ENCODE data around the gene CRYZL1. TPM values are rescaled to one million over a fixed set of nuclear protein-coding genes. Genes with fewer than 3 reads are reported as not detected.

CRYZL1 gene
- total RNA-seq (10 to 100 TPM; 14.0 to 37.4 (median 26.4) TPM), polyA plus RNA-seq (10 to 100 TPM; 35.8 to 69.5 (median 39.0) TPM)
- long read RNA-seq, donor 1, transcript CRYZL1-203 (13 exons, 1,482 nt), result major isoform, 18 of 26 reads
- long read RNA-seq, donor 1, partial matches to known transcripts, result 0 of 26 reads
- long read RNA-seq, donor 1, other reads (novel, unspliced or antisense), result 0 of 26 reads
- long read RNA-seq, donor 2, transcript CRYZL1-203 (13 exons, 1,482 nt), result minor isoform, 7 of 35 reads
- long read RNA-seq, donor 2, transcript CRYZL1-219 (2 exons, 1,018 nt), result major isoform, 8 of 35 reads
- long read RNA-seq, donor 2, partial matches to known transcripts, result 14 of 35 reads
- long read RNA-seq, donor 2, other reads (novel, unspliced or antisense), result 0 of 35 reads
- long read RNA-seq, donor 3, transcript CRYZL1-203 (13 exons, 1,482 nt), result major isoform, 7 of 10 reads
- long read RNA-seq, donor 3, partial matches to known transcripts, result 0 of 10 reads
- long read RNA-seq, donor 3, other reads (novel, unspliced or antisense), result 0 of 10 reads
- long read RNA-seq, donor 4, transcript CRYZL1-204 (13 exons, 1,617 nt), result major isoform, 13 of 32 reads
- long read RNA-seq, donor 4, partial matches to known transcripts, result 3 of 32 reads
- long read RNA-seq, donor 4, other reads (novel, unspliced or antisense), result 12 of 32 reads
- long read RNA-seq, donor 5, transcript CRYZL1-204 (13 exons, 1,617 nt), result major isoform, 14 of 36 reads
- long read RNA-seq, donor 5, partial matches to known transcripts, result 1 of 36 reads
- long read RNA-seq, donor 5, other reads (novel, unspliced or antisense), result 15 of 36 reads
- long read RNA-seq, donor 6, transcript CRYZL1-204 (13 exons, 1,617 nt), result major isoform, 13 of 26 reads
- long read RNA-seq, donor 6, partial matches to known transcripts, result 1 of 26 reads
- long read RNA-seq, donor 6, other reads (novel, unspliced or antisense), result 9 of 26 reads
- long read RNA-seq, donor 7, transcript CRYZL1-203 (13 exons, 1,482 nt), result major isoform, 6 of 12 reads
- long read RNA-seq, donor 7, partial matches to known transcripts, result 0 of 12 reads
- long read RNA-seq, donor 7, other reads (novel, unspliced or antisense), result 0 of 12 reads
- long read RNA-seq, donor 8, transcript CRYZL1-203 (13 exons, 1,482 nt), result major isoform, 11 of 25 reads
- long read RNA-seq, donor 8, partial matches to known transcripts, result 10 of 25 reads
- long read RNA-seq, donor 8, other reads (novel, unspliced or antisense), result 0 of 25 reads
- long read RNA-seq, donor 9, transcript CRYZL1-219 (2 exons, 1,018 nt), result minor isoform, 5 of 23 reads
- long read RNA-seq, donor 9, transcript CRYZL1-203 (13 exons, 1,482 nt), result major isoform, 15 of 23 reads
- long read RNA-seq, donor 9, partial matches to known transcripts, result 0 of 23 reads
- long read RNA-seq, donor 9, other reads (novel, unspliced or antisense), result 0 of 23 reads
- long read RNA-seq, donor 10, partial matches to known transcripts, result 5 of 13 reads
- long read RNA-seq, donor 10, other reads (novel, unspliced or antisense), result 0 of 13 reads

- H3K4me3 ChIP-seq, result peak within 1 kb of the TSS; percentile 59 to 96 (median 75)
- TF ChIP-seq POLR2A (IDR thresholded peaks at IDR 0.05) (peak; percentile 43 to 61), CTCF (IDR thresholded peaks at IDR 0.05) (no peak)
- H3K27ac ChIP-seq, result peak within 1 kb of the TSS; percentile 64 to 86 (median 84)
- no peaks in the 10 kb centered on the region for H3K36me3 ChIP-seq (replicated peaks in 1 of 2)
- peak; percentile 100 for DNase-seq
- peaks cover 12 to 26% of the 10 kb centered on the region in 2 donors for H3K4me1 ChIP-seq (replicated peaks in 1 of 2)
- WGBS, 4 donors, result 0% methylated on average over 27 to 38 of the region's 38 CpGs
- no peaks in the 10 kb centered on the region for H3K27me3 ChIP-seq
- intact Hi-C loops (cut with DNase I), result loop anchor here (5.0 to 10.0 kb wide), 3 partner anchors 173 to 261 kb away; no protein-coding TSS in a partner anchor
- H3K9me3 ChIP-seq (replicated peaks in 1 of 3), result no peaks in the 10 kb centered on the region
Measured at GRCh38 chr21:33641352-33642026, at the start of gene CRYZL1. TSS of gene CRYZL1 (minus strand) at chr21:33641741. CDS start at chr21:33631551, 10,190 bp downstream.

DNA sequence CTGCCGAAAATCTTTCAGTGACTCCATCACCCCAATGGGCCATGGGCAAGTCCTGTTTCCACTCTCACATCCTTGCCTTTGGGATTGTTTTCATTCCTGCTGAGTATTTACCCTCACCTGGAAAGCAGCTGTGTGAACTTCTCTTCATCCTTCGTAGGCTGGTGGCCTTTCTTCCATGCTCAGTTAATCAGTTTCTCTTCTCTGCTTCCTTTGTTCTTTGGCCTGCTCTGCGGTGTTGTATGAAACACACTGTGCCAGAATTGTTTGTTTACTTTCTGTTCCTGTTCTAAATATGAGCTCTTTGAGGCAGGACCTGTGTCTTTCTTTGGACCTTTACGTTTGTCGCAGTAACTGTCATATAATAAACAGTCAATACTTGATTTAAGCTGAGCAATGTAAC is 49.3 kb upstream of the CRYZL1 start:
- Histone ChIP-seq H3K4me1 (replicated peaks in 1 of 2) (peaks cover 14 to 36% of the 10 kb centered on the region in 2 donors), H3K36me3 (replicated peaks in 1 of 2) (no peaks in the 10 kb centered on the region), H3K4me3 (no peak overlapping the region), H3K9me3 (replicated peaks in 1 of 3) (no peaks in the 10 kb centered on the region), H3K27me3 (no peaks in the 10 kb centered on the region), H3K27ac (no peak overlapping the region)
- 64 to 77% (median 70%) methylated on average over 5 of the region's 5 CpGs for WGBS, 4 donors
- intact Hi-C loops (cut with DNase I), result no loop called here
- no peak for DNase-seq
- TF ChIP-seq POLR2A (IDR thresholded peaks at IDR 0.05), result no peak

DNA sequence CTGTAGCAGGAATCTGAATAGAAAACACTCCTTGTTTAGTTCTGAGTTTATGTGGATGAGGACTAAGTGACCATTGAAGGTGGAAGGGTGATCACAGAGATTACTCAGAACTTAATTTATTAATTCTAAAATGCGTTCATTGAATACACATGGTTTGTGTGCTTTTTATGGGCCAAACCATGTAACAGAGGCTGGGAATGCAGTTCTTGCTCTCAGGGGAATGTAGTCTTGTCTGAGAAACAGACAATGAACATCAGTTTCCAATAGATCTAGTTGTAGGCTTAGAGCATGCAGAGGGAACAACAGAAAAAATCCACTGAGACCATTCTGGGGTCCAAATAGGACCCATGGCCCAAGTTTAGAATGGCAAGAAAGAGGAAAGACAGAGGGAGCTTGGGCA is 46.8 kb upstream of the CRYZL1 start:
- TF ChIP-seq CTCF (IDR thresholded peaks at IDR 0.05) (no peak), POLR2A (IDR thresholded peaks at IDR 0.05) (no peak)

DNA sequence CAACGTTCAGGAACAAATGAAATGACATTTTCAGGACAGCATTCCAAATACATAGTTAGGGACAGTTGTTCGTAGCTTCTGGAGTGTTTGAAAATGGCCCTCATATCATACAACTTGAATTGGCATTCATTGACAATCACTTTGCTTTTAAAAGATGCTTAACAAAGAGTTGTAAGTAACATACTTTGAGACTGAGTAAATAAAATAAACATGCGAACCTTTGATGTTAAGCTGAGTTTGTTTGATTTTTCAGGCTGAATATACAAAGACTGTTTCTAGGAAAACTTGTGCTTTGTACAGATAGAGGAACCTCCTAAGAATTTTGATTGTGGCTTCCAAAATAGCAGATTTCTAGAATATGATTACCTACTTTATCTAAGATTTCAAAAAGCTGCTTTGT is 46.1 kb upstream of the CRYZL1 start:
- H3K4me3 ChIP-seq, result no peak overlapping the region
- H3K9me3 ChIP-seq (replicated peaks in 1 of 3), result no peaks in the 10 kb centered on the region
- no peaks in the 10 kb centered on the region for H3K27me3 ChIP-seq
- peaks cover 42 to 62% of the 10 kb centered on the region in 2 donors for H3K4me1 ChIP-seq (replicated peaks in 1 of 2)
- no peak for DNase-seq
- H3K27ac ChIP-seq, result no peak overlapping the region
- TF ChIP-seq CTCF (IDR thresholded peaks at IDR 0.05) (no peak), POLR2A (IDR thresholded peaks at IDR 0.05) (no peak)
- intact Hi-C loops (cut with DNase I), result no loop called here
- H3K36me3 ChIP-seq (replicated peaks in 1 of 2), result no peaks in the 10 kb centered on the region
- WGBS, 4 donors, result 77 to 88% (median 81%) methylated on average over 3 of the region's 3 CpGs

More for the DNA sequence above, 46.8 kb upstream of the CRYZL1 start:
- Histone ChIP-seq H3K4me1 (replicated peaks in 1 of 2) (peaks cover 38 to 54% of the 10 kb centered on the region in 2 donors), H3K27ac (no peak overlapping the region), H3K9me3 (replicated peaks in 1 of 3) (no peaks in the 10 kb centered on the region), H3K4me3 (no peak overlapping the region), H3K27me3 (no peaks in the 10 kb centered on the region), H3K36me3 (replicated peaks in 1 of 2) (no peaks in the 10 kb centered on the region)
- intact Hi-C loops (cut with DNase I), result no loop called here
- WGBS, 4 donors, result 70 to 75% (median 73%) methylated on average over 1 of the region's 1 CpG
- DNase-seq, result no peak
